HepG2 (cell line): ENCODE data around the gene SIGMAR1. TPM values are rescaled to one million over a fixed set of nuclear protein-coding genes. Genes with fewer than 3 reads are reported as not detected.

Source experiments
- ASH2L ChIP-seq: fragments of 300-600, 200-600 bp; sonication (generic); IDR thresholded peaks from 2 replicates; pipeline ENCODE4 v1.7.0; 2017; ENCODE audit warnings: low read depth, mild to moderate bottlenecking, moderate library complexity, mixed read lengths, low read length; ENCODE audit not compliant: insufficient read length
- IRX3 ChIP-seq: sonication (generic); formaldehyde crosslinking; IDR thresholded peaks from 2 replicates; pipeline ENCODE4 v1.8.1; 2023; ENCODE audit warnings: mild to moderate bottlenecking, low read depth, missing genetic modification reagents, borderline replicate concordance
- MIER3 ChIP-seq: IDR thresholded peaks from 2 replicates; pipeline ENCODE4 v1.6.1; 2016; ENCODE audit warnings: missing compliant biosample characterization, borderline replicate concordance
- NFIB ChIP-seq: sonication (generic); formaldehyde crosslinking; IDR thresholded peaks from 2 replicates; pipeline ENCODE4 v1.9.0; 2021; ENCODE audit warnings: missing genetic modification reagents, mild to moderate bottlenecking, borderline replicate concordance
- SIN3B ChIP-seq: fragments of 150-350 bp; IDR thresholded peaks from 2 replicates; pipeline ENCODE4 v1.6.1; 2014; ENCODE audit warnings: low read length
- SRSF9 ChIP-seq: fragments of 200-400 bp; formaldehyde crosslinking; IDR thresholded peaks from 2 replicates; pipeline ENCODE4 v1.6.1; 2018; ENCODE audit warnings: borderline replicate concordance, mild to moderate bottlenecking, low read depth, low read length; ENCODE audit not compliant: insufficient read depth, poor library complexity, severe bottlenecking
- TOPORS ChIP-seq: sonication (generic); formaldehyde crosslinking; IDR thresholded peaks from 2 replicates; pipeline ENCODE4 v1.8.0; 2023; ENCODE audit warnings: mild to moderate bottlenecking, missing genetic modification reagents
- ZFP36L1 ChIP-seq: sonication (generic); formaldehyde crosslinking; IDR thresholded peaks from 2 replicates; pipeline ENCODE4 v1.8.0; 2022; ENCODE audit warnings: mild to moderate bottlenecking, missing genetic modification reagents, moderate library complexity
- ZMYM2 ChIP-seq: sonication (generic); formaldehyde crosslinking; IDR thresholded peaks from 2 replicates; pipeline ENCODE4 v1.8.0; 2022; ENCODE audit warnings: mild to moderate bottlenecking, missing genetic modification reagents
- ZNF207 ChIP-seq: fragments of 450-650 bp; IDR thresholded peaks from 2 replicates; pipeline ENCODE4 v1.6.1; 2016; ENCODE audit warnings: antibody characterized with exemption, borderline replicate concordance
- ZNF335 ChIP-seq: sonication (generic); formaldehyde crosslinking; IDR thresholded peaks from 2 replicates; pipeline ENCODE4 v1.4.0; 2020; ENCODE audit warnings: missing genetic modification reagents
- ZNF337 ChIP-seq: sonication (generic); formaldehyde crosslinking; IDR thresholded peaks from 2 replicates; pipeline ENCODE4 v1.5.1; 2020; ENCODE audit warnings: missing genetic modification reagents, low read depth, mild to moderate bottlenecking, borderline replicate concordance
- ZNF557 ChIP-seq: sonication (generic); formaldehyde crosslinking; IDR thresholded peaks from 2 replicates; pipeline ENCODE4 v1.4.0; 2020; ENCODE audit warnings: missing genetic modification reagents
- ZNF562 ChIP-seq: sonication (generic); formaldehyde crosslinking; IDR thresholded peaks from 2 replicates; pipeline ENCODE4 v1.8.0; 2022; ENCODE audit warnings: missing genetic modification reagents, borderline replicate concordance
- polyA plus RNA-seq, 8 experiments: library from polyadenylated mRNA; depleted of rRNA in 3 of 8; stranded (reverse) in 7 of 8; unstranded in 1 of 8; fragments of >200 nt; fragmentation: Illumina TruSeq in 4 of 8; extraction: Trizol in 4 of 8; gene quantifications; 2 replicates each; pipeline versions ENCODE4 v1.2.1 to v1.2.3, GENCODE V29; 2011 to 2016; ENCODE audit warnings: low read depth in 4 of 8, missing spikeins in 1 of 8, mixed read lengths in 1 of 8; ENCODE audit not compliant: insufficient read depth in 1 of 8
- total RNA-seq, 5 experiments: library from RNA; depleted of rRNA; stranded (reverse); fragments of >200 nt; fragmentation: Illumina TruSeq; extraction: Trizol; gene quantifications; 2 replicates each; pipeline ENCODE4 v1.2.3, GENCODE V29; 2016; ENCODE audit warnings: low read depth in 1 of 5
- TF ChIP-seq, protein P1 (sequence below): sonication (generic); formaldehyde crosslinking; IDR thresholded peaks from 2 replicates; pipeline ENCODE4 v1.4.0; 2020; ENCODE audit warnings: mild to moderate bottlenecking, missing genetic modification reagents
- TF ChIP-seq, protein P2 (sequence below): sonication (generic); formaldehyde crosslinking; IDR thresholded peaks from 2 replicates; pipeline ENCODE4 v1.4.0; 2020; ENCODE audit warnings: missing genetic modification reagents, borderline replicate concordance
- TF ChIP-seq, protein P3 (sequence below): sonication (generic); formaldehyde crosslinking; IDR thresholded peaks from 2 replicates; pipeline ENCODE4 v1.4.0; 2020; ENCODE audit warnings: mild to moderate bottlenecking, missing genetic modification reagents
- TF ChIP-seq, protein P4 (sequence below): sonication (generic); formaldehyde crosslinking; IDR thresholded peaks from 2 replicates; pipeline ENCODE4 v1.4.0; 2020; ENCODE audit warnings: missing genetic modification reagents

SIGMAR1 gene
- total and polyA plus RNA-seq, 2 of the 13 experiments (the other 11 are each of a cell fraction or from before 2014, with no cell fraction given) = 38.9 to 60.8 TPM

DNA sequence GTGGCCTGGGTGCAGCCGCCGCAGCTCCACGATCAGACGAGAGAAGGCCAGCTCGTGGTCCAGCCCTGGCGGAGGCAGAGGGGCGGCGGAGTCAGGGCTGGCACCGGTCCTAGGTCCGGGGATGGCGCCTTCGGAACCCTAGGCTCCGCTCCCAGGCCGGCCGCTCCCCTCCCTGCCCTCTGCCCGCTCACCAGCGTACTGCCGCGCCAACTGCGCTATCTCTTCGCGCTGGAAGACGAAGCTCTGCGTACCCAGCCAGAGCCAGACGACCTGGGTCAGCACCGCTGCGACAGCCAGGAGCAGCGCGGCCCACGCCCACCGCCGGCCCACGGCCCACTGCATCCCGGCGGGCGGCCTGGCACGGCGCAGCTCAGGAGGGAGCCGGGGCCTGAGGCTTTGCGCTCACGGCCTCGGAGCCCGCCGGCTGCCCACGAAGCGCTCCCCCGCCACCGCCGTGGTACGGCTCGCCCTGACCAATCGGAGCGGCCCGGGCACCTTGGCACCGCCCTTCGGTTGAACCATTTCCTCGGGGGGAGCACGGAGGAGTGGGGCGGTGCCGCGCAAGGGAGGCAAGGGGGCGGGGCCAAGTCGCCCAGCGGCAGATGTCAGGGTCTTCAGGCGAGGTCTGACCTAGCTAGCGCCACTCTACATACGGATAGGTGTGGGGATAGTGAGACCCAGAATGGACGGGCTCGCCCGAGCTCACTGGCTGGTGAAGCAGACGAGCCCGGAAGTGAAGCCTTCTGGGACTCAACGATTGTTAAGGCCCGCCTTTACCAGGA, at the start of gene SIGMAR1 (continued):
- TF ChIP-seq, protein P1, sequence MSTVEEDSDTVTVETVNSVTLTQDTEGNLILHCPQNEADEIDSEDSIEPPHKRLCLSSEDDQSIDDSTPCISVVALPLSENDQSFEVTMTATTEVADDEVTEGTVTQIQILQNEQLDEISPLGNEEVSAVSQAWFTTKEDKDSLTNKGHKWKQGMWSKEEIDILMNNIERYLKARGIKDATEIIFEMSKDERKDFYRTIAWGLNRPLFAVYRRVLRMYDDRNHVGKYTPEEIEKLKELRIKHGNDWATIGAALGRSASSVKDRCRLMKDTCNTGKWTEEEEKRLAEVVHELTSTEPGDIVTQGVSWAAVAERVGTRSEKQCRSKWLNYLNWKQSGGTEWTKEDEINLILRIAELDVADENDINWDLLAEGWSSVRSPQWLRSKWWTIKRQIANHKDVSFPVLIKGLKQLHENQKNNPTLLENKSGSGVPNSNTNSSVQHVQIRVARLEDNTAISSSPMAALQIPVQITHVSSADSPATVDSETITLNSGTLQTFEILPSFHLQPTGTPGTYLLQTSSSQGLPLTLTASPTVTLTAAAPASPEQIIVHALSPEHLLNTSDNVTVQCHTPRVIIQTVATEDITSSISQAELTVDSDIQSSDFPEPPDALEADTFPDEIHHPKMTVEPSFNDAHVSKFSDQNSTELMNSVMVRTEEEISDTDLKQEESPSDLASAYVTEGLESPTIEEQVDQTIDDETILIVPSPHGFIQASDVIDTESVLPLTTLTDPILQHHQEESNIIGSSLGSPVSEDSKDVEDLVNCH (CRISPR knock-in tag) = no peak
- TF ChIP-seq ZMYM2 (no peak), MIER3 (CRISPR knock-in tag) (no peak), ZFP36L1 (CRISPR knock-in tag) (peak; percentile 55; the same call in 1 of the 2 replicates), SRSF9 (no peak), ZNF562 (CRISPR knock-in tag) (no peak), ZNF337 (peak; percentile 44; the same call in 1 of the 2 replicates), ZNF557 (CRISPR knock-in tag) (no peak), IRX3 (CRISPR knock-in tag) (peak; percentile 82), ASH2L (peak; percentile 68), TOPORS (CRISPR knock-in tag) (peak; percentile 93; the same call in 1 of the 2 replicates), NFIB (CRISPR knock-in tag) (peak; percentile 61; the same call in 1 of the 2 replicates), ZNF207 (no peak), SIN3B (no peak), ZNF335 (CRISPR knock-in tag) (peak; percentile 87)
- TF ChIP-seq, protein P2, sequence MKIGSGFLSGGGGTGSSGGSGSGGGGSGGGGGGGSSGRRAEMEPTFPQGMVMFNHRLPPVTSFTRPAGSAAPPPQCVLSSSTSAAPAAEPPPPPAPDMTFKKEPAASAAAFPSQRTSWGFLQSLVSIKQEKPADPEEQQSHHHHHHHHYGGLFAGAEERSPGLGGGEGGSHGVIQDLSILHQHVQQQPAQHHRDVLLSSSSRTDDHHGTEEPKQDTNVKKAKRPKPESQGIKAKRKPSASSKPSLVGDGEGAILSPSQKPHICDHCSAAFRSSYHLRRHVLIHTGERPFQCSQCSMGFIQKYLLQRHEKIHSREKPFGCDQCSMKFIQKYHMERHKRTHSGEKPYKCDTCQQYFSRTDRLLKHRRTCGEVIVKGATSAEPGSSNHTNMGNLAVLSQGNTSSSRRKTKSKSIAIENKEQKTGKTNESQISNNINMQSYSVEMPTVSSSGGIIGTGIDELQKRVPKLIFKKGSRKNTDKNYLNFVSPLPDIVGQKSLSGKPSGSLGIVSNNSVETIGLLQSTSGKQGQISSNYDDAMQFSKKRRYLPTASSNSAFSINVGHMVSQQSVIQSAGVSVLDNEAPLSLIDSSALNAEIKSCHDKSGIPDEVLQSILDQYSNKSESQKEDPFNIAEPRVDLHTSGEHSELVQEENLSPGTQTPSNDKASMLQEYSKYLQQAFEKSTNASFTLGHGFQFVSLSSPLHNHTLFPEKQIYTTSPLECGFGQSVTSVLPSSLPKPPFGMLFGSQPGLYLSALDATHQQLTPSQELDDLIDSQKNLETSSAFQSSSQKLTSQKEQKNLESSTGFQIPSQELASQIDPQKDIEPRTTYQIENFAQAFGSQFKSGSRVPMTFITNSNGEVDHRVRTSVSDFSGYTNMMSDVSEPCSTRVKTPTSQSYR = 0 out of 2 replicates have a peak, but pooled peaks have one; percentile 9
- TF ChIP-seq, protein P3, sequence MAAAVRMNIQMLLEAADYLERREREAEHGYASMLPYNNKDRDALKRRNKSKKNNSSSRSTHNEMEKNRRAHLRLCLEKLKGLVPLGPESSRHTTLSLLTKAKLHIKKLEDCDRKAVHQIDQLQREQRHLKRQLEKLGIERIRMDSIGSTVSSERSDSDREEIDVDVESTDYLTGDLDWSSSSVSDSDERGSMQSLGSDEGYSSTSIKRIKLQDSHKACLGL (CRISPR knock-in tag) = 0 out of 2 replicates have a peak, but pooled peaks have one; percentile 18
- TF ChIP-seq, protein P4, sequence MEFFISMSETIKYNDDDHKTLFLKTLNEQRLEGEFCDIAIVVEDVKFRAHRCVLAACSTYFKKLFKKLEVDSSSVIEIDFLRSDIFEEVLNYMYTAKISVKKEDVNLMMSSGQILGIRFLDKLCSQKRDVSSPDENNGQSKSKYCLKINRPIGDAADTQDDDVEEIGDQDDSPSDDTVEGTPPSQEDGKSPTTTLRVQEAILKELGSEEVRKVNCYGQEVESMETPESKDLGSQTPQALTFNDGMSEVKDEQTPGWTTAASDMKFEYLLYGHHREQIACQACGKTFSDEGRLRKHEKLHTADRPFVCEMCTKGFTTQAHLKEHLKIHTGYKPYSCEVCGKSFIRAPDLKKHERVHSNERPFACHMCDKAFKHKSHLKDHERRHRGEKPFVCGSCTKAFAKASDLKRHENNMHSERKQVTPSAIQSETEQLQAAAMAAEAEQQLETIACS (CRISPR knock-in tag) = no peak; the same call in 1 of the 2 replicates
